UCSD-AML1 (cell line): ENCODE data around the gene SLC12A5.

Experiments
- DNase-seq: peaks from one replicate; lab custom pipeline; 2025; ENCODE audit not compliant: unreplicated experiment; lab: John Stamatoyannopoulos, UW

SLC12A5 gene

DNA sequence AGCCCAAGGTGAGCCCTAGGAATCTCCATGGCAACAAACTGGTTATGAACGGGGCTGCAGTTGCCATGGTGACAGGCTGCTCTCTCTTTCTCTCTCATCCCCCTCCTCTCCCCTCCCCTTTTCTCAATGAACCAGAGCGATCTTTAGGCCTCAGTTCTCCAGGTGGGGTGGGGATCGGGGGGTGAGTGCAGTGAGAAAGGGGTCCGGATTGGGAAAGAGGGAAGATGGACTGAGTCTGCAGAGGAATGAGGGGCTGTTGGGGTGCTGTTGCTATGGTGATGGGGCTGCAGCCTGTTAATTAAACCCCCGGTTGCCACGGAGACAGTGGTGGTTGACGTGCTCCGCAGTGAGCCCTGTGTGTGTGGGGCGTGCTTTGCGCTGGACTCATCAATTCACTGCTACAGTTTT lies 3.6 kb upstream of the SLC12A5 start:
- no peak for DNase-seq

DNA sequence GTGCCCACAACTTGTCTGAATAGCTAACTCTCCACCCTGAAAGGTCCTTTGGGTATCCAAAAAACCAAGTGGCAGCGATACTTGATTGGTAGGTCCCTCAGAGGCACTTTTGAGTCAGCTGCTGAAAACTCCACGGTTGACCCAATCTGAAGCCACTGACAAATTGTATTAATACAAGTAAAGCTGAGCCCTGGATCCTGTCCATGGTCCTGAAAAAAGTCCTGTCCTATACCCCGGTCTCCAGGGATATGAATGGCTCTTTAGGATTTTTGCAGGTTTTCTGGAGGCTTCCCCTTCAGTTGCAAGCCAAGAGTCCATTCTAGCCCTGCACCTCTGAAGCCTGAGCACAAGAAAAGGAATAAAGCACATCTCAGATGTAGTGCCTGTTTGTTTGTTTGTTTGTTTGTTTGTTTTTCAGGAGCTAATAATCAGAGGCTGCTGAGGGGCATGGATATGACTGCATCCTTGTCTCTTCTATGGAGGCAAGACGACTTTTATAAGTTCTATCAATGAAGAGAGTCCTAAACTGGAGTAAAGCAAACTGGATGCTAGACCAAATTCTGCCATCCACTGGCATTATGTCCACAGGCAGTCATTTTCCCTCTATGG lies 1.7 kb upstream of the SLC12A5 start:
- DNase-seq = no peak

DNA sequence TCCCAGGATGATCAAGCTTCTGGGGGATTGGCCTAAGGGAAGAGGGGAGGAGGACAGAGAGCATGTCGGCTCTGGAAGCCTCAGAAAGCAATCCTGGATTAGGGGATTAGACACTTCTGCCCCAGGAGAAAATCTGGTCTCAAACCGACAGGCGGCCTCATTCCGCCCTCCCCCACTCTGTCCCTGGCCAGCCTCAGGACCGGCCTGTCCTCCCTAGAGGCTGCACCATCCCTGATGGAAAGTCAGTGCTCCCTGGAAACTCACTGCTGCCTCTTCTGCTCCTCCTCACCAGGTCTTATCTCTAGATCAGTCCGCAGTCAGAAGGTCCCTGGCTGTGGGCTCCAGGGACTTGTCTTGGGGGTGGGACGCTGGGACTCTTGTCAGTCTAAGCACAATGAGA lies 905 bp upstream of the SLC12A5 start:
- DNase-seq = no peak

DNA sequence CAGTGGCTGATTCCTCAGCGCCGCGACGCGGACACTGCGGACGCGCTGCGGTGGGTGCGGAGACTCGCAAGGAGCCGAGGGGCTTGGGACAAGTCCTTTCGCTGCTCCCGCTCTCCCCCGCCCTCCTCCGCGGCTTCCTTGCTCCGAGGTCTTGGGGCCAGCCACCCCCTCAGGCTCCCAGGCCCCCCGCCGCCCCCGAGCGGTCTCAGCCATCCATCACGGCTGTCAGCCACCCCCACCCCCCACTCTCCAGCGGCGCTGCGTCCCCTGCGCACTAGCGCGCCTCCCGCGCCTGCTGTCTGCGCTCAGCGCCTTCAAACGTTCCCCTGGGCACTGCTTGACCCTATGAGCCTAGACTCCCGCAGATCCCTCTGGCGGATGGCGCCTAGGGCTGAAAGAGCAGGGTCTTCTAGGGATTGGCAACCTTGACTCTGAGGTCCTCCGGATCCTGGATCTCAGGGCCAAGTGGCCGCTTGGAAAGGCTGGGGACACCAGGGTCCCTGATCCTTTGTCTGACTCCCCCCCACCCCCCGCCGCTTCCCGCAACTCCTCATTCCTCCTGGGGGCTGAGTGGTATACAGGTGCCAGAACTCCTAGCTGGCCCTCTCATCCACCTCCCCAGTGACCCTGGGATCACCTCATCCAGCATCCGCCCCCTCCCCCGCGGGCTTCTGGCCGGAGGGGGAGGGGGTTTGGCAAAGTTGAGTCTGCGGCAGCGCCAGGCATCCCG lies 1.4 kb downstream of the SLC12A5 start:
- DNase-seq = no peak

DNA sequence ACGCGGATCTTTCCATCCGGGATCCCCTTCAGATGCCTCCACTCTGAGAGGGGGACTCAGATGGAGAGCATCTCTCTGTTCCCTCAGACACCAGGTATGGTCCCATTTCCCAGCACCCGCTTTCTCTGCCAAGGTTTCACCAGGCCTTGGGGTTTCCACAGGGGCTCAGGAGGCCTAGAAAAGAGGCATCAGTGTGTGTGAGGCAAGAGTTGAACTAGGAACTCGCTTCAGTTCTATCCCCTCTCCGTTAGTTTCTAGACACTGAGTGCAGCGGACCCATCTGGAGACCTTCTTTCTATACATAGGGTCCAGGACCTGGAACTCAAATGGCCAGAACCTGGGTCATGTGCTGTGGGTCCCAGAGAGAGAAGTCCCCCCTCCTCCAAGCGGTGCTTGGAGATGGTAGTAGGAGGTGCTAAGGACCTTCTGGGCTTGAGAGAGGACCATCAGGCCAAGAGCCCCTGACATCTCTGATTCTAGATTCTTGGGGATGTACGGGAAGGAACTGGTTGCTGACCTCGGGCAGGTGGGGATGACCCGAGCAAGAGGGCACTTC lies 2.1 kb downstream of the SLC12A5 start:
- DNase-seq = no peak

DNA sequence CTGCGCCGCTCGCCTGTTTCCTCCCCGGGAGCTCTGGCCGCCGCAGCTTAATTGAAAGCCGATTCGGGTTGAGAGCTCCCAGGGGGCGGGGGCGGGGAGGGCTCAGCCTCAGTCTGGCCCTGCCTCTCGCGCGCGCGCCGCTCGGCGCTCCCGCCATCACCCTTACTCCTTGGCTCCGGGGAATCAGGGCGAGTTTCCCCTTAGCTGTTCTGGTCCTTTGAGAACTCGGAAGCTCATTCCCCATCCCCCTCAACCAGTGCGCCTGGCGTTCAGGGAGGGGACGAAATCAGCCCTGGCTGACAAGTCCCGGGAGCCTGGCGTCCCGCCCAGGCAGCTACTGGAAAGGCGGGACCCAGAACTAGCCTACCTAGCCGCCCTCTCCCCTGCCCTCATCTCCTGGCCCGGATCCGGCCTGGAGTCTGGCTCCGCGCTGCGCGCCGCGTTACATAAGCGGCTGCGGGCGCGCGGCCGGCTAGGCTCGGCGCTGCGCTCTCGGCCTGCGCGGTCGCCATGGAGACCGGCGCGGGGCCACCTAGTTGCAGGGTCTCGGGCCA lies 2.8 kb downstream of the SLC12A5 start:
- no peak for DNase-seq

DNA sequence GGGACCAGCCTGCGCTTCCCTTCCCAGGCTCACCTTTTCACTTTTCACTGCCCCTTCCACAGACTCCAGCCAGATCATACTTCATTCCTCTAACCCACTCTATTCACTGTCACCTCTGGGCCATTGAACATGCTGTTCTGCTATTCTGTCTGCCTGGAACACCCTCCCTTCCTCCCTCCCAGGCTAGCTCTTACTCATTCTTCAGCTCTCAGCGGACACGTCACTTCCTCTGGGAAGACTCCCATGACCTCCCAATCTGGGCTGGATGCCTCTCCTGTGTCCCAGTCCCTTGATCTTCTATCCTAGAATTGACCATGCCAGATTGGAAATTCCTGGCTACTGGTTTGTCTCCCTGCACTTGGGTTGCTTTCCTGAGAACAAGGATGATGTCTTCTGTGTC lies 5.0 kb downstream of the SLC12A5 start:
- no peak for DNase-seq

DNA sequence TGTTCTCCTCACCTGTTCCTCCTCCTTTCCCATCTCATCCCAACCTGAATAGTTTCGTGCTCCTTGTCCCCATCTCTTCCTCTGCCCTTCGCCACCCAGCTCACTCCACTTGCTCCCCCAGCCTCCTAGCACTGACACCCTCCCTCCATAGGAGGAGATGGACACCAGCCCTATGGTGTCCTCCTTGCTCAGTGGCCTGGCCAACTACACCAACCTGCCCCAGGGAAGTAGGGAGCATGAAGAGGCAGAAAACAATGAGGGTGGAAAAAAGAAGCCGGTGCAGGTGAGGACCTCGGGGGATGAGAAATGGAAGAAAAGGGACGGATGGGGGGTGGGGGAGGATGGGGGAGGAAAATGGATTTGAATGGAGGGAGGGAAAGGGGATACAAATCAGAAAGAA lies 6.2 kb downstream of the SLC12A5 start:
- DNase-seq = no peak

DNA sequence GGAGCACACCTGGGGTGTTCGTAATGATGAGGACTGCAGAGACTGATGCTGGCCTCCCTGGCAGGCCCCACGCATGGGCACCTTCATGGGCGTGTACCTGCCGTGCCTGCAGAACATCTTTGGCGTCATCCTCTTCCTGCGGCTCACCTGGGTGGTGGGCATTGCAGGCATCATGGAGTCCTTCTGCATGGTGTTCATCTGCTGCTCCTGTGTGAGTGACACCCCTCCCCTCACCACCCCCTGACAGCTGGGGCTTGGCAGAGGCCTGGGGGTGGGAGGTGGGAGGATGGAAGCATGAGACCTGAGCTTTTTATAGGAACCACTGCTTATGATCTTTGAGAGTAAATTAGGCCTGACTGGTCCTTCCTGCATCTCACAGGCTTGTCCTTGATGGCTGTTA lies 6.7 kb downstream of the SLC12A5 start:
- DNase-seq = no peak

DNA sequence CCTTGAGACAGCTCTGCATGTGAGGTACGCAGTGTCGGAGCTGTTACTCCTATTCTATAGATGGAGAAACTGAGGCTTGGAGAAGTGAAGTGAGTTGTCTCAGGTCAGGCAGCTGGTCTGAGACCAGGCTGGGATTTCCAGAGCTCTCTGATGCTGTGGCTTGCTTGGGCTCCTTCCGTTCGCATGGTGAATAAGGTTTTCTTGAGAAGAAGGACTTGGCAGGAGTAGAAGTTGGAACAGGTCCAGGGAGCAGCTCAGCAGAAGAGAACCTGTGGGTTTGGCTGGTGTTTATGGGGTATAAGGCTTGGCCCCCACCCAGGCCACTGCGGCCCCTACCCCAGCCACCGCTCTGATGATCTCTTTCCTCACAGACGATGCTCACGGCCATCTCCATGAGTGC lies 7.4 kb downstream of the SLC12A5 start:
- no peak for DNase-seq

DNA sequence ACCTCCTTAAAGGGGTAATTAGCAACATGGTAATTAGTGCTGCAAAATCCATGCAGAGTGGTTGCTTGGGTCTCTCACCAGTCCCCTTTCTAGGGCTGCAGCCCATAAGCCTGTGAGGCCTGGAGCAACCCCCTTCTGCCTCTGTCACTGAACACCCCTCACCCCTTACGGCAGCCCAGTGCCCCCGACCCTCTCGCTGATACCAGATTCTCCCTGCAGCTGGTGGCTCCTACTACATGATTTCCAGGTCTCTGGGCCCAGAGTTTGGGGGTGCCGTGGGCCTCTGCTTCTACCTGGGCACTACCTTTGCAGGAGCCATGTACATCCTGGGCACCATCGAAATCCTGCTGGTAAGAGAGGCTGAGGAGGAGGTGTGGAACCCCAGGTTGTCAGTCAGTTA lies 8.0 kb downstream of the SLC12A5 start:
- no peak for DNase-seq

DNA sequence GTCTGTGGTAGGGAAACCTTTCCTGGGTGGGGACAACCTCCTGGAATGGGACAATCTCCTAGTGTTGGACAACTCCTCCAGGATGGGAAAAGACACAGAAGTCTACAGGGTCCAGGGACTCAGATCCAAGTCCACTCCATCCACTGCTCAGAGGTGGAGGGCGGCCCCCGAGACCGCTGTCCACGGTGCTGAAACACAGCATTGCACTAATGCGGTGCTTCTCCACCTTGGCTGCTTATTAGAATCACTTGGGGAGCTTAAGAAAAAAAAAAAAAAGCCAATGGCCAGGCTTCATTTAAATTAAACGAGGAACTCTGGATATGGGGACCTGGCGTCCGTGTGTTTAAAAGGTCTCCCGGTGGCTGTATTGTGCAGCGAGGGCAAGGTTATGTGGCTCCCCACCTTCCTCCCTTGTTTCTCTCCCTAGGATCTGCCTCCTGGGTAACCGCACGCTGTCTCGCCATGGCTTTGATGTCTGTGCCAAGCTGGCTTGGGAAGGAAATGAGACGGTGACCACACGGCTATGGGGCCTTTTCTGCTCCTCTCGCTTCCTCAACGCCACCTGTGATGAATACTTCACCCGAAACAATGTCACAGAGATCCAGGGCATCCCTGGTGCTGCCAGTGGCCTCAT lies 12.0 kb downstream of the SLC12A5 start:
- DNase-seq = peak; percentile 63

DNA sequence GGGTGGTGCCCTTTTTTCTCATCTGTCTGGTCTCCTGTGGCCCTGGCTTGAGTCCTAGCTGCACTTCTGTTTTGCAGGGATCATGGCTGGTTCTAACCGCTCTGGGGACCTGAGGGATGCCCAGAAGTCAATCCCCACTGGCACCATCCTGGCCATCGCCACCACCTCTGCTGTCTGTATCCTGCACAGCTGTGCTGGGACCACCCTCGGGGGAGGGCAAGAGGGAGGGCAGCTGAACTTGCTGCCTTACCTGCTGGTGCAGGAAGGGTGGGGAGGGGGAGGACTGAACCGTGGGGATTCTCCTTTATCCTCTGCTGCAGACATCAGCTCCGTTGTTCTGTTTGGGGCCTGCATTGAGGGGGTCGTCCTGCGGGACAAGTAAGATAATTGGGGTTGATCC lies 14.5 kb downstream of the SLC12A5 start:
- DNase-seq = no peak

DNA sequence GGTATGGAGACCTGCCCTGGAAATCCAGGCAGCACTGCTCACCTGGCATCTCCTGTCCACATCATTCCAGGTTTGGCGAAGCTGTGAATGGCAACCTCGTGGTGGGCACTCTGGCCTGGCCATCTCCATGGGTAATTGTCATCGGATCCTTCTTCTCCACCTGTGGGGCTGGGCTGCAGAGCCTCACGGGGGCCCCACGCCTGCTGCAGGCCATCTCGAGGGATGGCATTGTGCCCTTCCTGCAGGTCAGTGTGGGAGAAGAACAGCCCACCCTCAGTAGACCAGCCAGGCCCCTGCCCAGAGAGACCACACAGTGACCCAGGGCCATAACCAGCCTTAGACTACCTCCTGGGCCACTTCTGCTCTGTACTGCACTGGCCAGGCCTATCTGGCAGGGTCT lies 15.9 kb downstream of the SLC12A5 start:
- DNase-seq = no peak

DNA sequence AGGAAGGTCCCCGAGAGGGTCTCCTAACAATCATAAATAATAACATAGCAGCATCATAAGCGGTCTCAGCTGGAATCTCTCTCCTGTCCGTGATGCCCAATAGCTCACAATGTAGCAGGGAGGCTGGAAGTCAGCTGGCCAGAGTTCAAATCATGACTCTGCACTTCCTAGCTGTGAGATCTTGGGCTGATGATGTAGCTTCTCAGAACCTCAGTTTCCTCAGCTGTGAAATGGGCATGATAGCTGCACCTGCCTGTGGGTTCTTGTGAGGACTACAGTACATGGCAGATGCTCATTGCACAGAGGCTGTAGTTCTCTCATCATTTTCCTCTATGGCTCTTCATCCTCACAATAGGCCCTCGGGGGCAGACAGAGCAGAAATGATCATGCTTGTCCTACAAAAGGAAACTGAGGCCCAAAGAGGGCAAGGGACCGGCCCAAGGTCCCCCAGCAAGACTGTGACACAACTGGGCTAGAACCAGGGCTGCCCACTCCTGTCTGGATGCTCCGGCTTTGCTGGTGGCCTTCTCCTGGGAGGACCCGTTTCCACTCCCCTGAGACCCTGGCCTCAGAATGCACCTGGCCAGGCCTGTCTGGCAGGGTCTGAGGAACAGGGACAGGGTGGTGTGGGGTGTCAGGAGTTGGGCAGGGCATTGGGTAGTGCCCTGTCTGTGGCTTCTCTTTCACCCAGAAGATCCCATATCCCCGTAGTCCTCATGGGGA lies 17.7 kb downstream of the SLC12A5 start:
- DNase-seq = no peak

DNA sequence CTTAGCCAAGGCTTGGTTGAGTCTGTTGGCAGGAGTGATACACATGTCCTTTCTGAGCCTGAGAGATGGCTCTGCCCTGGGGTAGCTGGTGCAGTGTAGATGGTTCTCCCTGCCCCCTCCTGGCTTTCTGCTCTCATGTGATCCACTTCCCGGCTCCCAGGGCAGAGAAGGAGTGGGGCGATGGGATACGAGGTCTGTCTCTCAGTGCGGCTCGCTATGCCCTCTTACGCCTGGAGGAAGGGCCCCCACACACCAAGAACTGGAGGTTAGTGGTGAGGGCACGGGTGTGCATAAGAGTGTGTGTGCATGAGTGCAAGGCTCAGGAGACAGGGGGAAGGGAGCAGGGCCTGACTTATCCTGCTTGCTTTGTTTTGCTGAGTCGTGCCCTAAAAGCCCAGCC lies 18.8 kb downstream of the SLC12A5 start:
- no peak for DNase-seq

DNA sequence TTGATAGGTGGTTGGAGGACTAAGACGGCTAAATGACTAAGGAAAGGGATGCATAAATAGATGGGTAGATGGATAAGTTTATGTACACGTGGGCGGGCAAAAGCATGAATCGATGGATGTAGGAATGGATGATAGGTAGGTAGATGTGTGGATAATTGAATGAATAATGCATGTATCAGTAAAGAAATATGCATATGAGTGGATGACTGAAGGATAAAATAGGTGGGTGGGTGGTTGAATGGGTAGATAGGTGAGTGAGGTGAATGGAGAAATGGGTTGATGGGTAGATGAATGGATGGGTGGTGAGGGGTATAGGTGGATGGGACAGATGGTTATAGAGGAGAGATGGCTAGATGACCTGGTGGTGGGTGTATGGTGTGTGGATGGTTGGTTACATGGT lies 20.2 kb downstream of the SLC12A5 start:
- no peak for DNase-seq

DNA sequence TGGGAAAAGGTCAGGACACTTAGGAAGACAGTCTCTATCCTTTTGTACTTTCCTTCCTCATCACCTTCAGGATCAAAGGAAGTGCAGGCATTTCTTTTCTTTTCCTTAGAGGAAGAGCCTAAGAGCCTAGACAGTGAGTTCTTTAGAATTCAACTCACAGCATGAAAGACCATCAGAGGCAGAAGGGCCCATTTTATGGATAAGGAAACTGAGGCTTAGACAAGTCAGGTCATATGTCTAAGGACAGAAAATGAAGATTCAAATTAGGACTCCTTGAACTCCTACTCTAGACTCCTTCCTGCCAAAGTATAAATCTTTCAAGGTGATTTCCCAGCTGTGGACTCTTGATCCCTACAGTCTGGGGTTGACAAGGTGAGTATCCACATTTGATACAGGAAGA lies 20.8 kb downstream of the SLC12A5 start:
- DNase-seq = no peak

DNA sequence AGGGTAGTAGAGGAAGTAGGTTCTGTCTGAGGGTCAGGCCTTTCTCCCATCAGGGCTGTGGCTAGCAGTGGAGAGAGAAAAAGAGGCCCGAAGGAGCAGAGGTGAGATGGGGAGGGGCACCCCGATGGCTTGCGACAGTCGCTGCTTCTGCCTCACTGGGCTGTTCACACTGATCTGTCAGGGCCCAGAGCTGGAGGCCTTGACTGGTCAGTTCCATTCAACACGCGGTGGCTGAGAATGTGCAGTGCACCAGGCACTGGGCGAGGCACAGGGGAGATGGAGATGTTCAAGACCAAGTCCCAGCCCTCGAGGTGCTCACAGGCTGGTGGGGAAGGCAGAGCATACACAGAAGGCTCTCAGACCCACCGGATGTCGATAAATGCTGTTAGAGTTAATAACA lies 21.4 kb downstream of the SLC12A5 start:
- no peak for DNase-seq

DNA sequence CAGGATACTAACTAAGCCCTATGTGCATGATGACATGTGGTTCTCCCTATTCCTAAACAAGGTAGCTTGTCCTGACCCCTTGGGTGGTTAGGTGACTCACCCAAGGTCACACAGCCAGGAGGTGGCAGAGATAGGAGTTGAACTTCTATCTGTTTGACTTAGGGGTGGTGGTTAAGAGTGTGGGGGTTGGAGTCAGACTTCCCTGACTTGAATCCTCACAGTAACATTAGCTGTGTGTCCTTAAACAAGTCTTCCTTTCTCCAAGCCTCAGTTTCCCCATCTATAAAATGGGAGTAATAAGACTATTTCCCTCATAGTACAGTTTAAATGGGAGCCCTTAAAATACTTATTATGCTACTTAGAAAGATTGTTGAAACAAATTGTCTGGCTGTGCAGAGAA lies 21.9 kb downstream of the SLC12A5 start:
- no peak for DNase-seq

DNA sequence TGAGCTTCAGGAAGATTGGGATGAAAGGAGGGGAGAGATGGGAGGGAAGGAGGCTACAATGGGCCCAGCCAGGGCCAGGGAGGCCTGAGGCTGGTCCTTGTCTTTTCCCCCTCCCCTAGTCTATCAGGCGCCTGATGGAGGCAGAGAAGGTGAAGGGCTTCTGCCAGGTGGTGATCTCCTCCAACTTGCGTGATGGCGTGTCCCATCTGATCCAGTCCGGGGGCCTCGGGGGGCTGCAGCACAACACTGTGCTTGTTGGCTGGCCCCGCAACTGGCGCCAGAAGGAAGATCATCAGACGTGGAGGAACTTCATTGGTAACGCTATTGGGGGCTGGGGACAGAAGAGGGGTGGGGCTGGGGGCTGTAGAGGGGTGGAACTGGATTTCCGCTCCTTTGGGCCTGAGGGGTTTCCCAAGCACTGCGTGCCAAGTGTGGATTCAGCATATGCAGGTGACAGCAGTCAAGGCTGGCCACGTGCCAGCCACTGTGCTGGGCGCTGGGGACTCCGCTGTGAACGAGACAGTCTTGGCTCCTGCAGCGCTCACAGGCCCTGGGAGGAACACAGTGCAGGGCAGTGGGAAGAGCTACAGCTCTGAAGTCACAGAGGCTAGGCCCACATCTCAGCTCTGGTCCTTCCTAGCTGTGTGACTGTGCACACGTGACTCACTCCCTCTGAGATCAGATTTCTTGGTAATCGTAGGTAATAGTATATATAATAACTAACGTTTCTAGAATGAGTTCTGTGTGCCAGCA lies 22.7 kb downstream of the SLC12A5 start:
- no peak for DNase-seq
